ENCODE results near the gene GRB10.
"Not testable (repeated sequence)": the region's sequence is repeated elsewhere in the genome, so short reads cannot be mapped to it uniquely, and the experiment has no call there.

GRB10 gene

DNA sequence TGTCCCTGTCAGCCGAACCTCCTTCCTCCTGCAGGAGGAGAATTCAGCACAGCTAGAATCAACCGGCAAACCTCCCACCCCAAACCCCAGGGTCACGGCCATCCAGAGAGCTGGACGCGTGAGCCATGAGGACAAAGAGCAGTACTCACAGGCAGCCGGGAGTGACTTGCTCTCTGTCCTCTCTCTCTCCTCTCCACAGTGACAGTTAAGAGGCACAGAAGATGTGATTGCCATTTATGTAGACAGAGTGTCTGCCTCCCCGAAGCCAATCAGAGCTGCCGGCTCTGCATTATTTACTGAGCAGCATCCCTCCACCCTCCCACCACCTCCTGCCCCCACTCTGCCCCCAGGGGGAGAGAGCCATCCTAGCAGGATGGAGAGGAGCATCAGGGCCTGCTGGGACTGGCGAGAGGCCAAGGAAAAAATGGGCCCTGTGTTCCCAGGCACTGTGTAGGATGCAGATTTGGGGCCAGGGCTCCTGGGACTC lies 221.8 kb downstream of the GRB10 start:
- no peak for DNase-seq (ENCODE audit: insufficient read length, low spot score)

DNA sequence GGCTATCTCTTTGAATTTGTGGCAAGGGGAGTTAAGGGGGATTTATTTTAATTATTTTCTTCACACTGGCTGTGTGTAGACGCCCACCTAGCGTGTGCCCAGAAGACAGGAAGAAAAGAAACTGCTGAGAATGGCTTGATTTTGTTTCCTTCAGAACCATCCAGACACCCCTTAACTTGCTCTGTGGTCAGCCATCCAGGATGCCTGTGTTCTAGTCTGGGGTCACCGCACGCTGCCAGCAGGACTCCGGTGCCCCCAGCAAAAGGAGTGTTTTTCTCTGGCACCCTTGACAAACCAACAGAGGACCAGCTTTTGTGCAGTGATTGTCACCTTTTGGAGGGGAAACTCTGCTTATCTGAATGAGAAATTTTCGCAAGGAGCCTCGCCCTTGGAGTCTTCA lies 222.8 kb downstream of the GRB10 start:
- no peak for TF ChIP-seq POLR2A (IDR thresholded peaks at IDR 0.05; ENCODE audit: low read depth, low read length)
- DNase-seq (ENCODE audit: insufficient read length, low spot score), result no peak
- no peak for FAIRE-seq

More for the DNA sequence above, 221.8 kb downstream of the GRB10 start:
- no peak for TF ChIP-seq POLR2A (IDR thresholded peaks at IDR 0.05; ENCODE audit: low read depth, low read length)
- FAIRE-seq, result no peak

DNA sequence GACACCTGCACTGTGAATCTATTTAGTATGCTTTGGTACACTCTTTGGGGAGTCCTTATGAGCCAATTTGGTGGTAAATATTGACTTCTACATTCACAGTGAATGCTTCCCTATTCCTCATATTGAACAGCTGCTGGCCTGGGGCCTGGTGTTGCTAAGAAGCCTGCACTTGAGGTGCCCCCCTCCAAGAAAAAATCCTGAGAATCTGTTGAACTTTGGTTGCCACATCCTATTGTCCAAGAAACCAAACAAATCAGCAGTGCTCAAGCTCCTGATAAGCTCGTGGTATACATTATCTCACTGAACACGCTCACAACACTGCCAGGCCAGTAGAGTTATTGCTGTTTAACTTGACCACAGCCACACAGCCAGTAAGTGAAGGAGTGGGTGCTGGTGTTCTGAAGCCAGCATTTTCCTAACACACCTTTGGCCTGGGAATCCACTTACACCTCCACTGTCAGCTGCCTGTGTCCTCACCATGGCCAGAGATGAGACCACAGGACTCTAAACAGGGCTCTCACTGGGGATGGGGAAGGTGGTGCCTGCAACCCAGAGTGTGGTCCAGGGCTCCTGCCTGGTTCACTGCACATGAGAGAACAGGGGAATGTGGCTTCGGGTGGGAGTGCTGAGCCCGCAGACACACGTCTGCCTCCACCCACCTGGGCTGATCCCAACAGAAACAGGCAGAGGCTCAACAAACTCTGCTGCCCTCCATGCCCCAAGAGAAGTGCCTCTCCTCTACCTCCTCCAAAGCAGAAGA lies 224.2 kb downstream of the GRB10 start:
- DNase-seq (ENCODE audit: insufficient read length, low spot score) (no peak), FAIRE-seq (no peak)
- TF ChIP-seq POLR2A (IDR thresholded peaks at IDR 0.05; ENCODE audit: low read depth, low read length), result no peak

DNA sequence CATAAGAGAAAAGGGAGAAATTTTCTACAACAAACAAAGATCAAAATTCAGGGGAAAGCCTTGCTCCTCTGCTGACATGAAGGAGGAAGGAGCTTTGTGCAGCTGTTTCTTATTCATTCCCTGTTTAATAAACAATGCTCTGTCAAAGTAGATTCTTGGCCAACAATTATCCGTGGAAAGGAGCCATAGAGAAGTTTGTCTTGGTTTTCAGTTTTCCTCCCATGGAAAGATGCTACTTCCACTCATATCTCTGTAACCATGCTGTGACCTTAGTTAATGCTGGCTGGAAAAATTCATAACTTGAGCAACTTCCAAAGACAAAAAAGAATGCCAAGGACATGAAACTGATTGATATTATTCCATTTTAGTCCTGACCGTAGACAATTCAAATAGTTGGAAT lies 225.6 kb downstream of the GRB10 start:
- FAIRE-seq, result no peak

DNA sequence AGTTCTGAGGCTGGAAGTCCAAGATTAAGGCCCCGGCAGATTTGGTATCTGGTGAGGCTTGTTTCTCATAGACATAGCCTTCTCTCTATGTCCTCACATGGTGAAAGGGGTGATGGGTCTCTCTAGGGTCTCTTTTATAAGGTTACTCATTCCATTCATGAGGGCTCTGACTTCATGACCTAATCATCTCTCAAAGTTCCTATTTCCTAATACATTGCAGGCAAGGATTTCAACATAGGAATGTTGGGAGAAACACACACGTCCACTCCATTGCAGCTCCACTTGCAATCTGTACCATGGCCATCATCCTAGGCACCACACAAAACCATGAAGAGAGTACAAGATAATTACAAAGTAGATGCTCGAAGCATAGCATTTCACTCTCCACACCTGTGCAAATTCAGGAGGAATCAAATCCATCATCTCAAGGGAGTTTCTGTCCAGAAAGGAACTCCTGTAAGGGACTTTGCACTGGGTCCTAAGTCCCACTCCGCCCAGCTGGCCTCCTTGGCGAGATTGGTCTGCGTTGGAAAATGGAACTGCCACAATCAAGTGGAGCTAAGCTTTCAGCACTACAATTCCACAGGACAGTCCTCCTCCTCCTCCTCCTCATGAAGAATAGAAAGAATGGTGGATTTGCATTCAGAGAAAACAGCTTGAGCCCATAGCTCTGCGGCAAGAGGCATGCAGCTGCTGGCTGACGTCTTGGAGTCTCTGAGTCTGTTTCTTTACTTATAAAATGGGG lies 226.3 kb downstream of the GRB10 start:
- no peak for TF ChIP-seq POLR2A (IDR thresholded peaks at IDR 0.05; ENCODE audit: low read depth, low read length)
- FAIRE-seq (no peak), DNase-seq (ENCODE audit: insufficient read length, low spot score) (no peak)

More for the DNA sequence above, 225.6 kb downstream of the GRB10 start:
- no peak for DNase-seq (ENCODE audit: insufficient read length, low spot score)
- no peak for TF ChIP-seq POLR2A (IDR thresholded peaks at IDR 0.05; ENCODE audit: low read depth, low read length)

DNA sequence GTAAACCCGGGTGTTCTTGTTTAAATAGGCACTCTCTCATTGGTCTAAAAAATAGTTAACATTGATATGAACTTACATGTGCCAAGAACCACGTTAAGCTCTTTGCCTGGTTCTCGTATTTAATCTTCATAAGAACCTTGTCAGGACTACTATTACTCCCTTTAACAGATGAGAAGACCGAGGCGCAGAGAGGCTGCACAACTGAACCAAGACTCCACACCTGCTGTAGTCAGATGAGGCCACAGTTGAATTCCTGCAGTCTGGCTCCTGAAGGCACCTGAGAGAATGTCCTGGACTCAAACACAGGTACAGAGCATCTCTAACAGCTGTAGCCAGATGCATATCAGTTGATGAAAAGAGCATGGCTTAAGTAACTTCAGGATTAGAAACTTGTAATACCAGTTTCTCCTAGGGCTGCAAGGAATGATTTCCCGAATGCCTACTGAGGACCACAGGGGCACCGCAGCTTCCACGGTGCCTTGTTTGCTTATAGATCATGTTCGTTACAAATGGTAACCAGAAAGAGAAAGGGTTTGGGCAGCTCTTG lies 227.0 kb downstream of the GRB10 start:
- no peak for TF ChIP-seq POLR2A (IDR thresholded peaks at IDR 0.05; ENCODE audit: low read depth, low read length)
- no peak for DNase-seq (ENCODE audit: insufficient read length, low spot score)
- no peak for FAIRE-seq

DNA sequence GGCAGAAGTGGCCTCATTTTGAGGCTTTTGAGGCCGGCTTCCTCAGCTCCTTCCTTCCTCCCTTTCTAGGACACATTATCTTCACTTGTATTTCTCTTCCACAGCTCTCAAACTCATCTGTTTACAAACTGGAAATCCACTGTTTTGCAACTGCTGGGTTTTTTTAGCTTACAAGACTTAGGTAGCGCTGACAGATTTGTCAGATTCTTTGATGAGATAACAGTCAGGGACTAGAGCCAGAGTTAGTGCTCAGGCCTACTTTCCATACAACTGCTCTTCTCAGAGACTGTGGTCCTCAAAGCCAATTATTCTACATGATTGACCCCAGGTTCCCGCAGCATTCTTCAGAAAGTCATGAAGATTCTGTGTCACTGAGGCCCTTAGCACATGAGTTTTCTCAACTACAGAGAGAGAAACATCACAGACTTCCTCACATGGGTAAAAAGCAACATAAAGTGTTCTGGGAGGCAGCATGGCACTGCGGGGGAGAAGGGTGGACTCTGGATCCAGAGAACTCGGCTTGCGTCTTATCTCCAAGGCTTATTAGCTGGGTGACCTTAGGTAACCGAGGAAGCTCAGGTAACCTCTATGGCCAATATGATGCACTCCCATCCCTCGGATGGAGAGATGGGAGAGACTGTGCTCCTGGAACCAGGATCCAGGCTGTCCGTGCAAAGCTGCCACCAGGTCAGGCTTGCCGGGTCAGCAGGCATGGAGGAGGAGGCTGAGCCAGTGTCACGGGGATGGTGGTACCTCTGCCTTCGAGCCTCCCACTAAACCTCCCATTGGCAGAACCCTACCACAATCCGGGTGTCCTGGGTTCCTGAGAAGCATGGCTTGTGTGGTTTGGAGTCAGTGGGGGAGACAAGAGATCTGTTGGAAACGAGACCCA lies 228.0 kb downstream of the GRB10 start:
- FAIRE-seq, result no peak
- TF ChIP-seq POLR2A (IDR thresholded peaks at IDR 0.05; ENCODE audit: low read depth, low read length), result no peak
- no peak for DNase-seq (ENCODE audit: insufficient read length, low spot score)

DNA sequence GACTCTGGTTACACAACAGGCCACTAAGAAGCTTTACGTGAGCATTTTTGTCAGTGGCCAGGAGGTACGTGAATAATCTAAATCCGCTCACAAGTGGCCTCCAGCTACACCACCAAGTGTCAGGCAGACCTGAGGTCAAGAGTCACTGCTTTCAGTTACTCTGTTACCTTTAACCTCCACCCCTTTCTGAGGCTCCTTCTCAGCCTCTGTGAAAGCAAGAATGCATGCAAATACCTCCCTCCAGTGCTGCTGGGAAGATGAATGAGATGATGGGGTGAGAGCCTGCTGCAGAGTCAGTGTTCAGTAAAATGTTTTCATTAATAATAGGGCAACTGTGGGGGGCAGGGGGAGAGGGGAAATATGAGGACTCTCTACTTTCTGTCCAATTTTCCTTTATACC lies 228.7 kb downstream of the GRB10 start:
- no peak for FAIRE-seq
- no peak for DNase-seq (ENCODE audit: insufficient read length, low spot score)
- no peak for TF ChIP-seq POLR2A (IDR thresholded peaks at IDR 0.05; ENCODE audit: low read depth, low read length)

DNA sequence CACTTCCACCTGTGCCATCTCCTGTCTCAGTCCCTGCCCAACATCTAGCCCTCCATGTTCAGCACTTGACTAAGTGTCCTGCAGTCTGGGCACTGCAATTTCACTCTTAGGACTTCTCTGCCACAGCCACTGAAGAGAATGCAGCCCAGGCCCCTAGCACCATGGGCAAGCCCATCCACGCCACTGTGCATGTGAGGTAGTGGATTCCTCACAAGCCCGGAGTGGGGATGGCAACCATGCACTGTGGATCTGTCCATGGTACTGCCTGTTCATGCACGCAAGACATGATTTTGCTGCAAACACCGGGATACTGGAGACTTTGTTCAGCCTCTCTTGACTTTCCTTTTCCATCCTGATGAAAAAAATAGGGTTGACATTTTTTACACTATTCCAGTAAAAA lies 229.8 kb downstream of the GRB10 start:
- DNase-seq (ENCODE audit: insufficient read length, low spot score), result peak; percentile 29
- TF ChIP-seq POLR2A (IDR thresholded peaks at IDR 0.05; ENCODE audit: low read depth, low read length), result no peak
- no peak for FAIRE-seq

DNA sequence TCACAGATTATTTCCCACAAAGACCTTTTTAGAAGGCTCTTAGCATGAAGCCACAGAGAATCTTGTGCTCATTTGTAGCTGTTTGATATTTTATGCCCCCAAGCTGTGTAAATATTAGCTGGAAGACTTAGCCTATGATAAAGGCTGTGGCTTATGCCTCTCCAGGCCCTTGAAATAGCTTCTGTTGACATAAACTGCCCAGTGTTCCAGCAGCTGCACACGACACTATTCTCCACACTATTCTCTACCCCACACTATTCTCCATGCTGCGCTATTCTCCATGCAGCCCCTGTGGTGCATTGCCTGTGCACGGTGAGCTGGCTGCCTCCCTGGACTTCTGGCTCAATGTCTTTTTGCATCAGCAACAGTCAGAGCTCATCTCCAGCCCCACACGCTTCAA lies 230.6 kb downstream of the GRB10 start:
- DNase-seq (ENCODE audit: insufficient read length, low spot score), result no peak
- FAIRE-seq, result no peak
- TF ChIP-seq POLR2A (IDR thresholded peaks at IDR 0.05; ENCODE audit: low read depth, low read length), result no peak

DNA sequence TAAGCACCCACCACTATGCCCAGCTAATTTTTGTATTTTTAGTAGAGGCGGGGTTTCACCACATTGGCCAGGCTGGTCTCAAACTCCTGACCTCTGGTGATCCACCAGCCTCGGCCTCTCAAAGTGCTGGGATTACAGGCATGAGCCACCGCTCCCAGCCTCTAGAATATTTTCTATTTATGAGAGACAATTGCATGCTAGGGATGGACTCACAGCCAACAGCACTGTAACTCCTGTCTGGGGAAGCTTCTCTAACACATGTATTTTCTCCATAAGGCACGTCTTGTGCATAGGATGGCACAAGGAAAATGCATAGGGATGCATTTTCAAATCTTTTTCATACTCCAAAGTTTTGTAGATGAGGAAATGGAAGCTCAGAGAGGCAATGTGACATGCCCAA lies 237.1 kb downstream of the GRB10 start:
- not testable (repeated sequence) for FAIRE-seq; DNase-seq (ENCODE audit: insufficient read length, low spot score)

DNA sequence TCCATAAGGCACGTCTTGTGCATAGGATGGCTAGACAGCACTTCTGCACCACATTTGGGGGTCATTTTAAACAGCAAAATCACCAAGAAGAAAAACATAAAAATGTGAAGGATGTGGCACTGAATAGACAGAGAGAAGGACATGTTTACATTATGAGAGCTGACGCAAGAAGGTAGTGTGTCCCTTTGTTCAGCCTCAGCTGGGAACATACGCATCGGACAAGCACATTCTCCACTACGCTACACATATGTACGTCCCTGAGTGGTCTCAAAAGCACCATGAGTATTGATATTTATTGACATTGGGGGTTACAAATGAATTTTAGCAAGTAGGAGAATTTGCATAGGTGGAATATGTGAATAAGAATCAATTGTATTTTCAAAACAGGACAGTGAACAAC lies 237.7 kb downstream of the GRB10 start:
- DNase-seq (ENCODE audit: insufficient read length, low spot score) (no peak), FAIRE-seq (no peak)
- no peak for TF ChIP-seq POLR2A (IDR thresholded peaks at IDR 0.05; ENCODE audit: low read depth, low read length)

DNA sequence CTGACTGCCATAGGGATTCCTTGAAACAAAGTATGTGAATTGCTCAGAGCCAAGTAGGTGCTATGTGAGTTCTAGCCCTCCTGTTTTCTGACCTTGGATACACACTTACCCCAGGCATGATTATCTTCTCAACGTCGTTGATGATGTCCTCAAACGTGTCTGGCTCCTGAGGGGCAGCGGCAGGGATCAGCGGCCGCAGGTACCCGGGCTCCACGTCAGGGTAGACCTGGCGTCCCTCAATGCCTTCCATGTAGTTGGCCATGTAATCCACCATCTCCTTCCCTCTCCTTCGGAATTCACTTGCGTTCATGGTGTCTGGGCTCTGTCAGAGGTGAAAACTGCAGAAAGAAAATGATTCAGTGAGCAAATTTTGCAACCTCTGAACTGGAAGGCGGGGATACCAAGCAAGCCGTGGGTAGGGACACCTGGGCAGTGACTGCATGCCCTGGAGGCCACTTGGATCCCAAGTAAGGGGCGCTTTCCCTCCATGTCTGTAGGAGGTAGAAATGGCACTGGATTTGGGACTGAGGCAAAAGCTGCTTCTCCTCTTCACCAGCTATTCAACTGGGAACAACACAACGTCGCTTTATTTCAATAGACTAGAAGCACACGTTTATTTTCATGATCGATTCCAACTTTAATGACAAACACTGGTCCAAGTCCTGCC lies 238.8 kb downstream of the GRB10 start:
- TF ChIP-seq POLR2A (IDR thresholded peaks at IDR 0.05; ENCODE audit: low read depth, low read length), result no peak
- FAIRE-seq (no peak), DNase-seq (ENCODE audit: insufficient read length, low spot score) (no peak)
